ENCODE results near the gene IQCC. TPM values are rescaled to one million over a fixed set of nuclear protein-coding genes. Genes with fewer than 3 reads are reported as not detected.

Gene IQCC
- total RNA-seq, 4 donors from 2014 or later = 0.88 to 8.3 (median 2.6) TPM

GRCh38 chr1:32197837-32198236, 7.6 kb upstream of the IQCC start:
- TF ChIP-seq POLR2A (IDR thresholded peaks at IDR 0.05) (no peak), CTCF (IDR thresholded peaks at IDR 0.05) (no peak)
- Histone ChIP-seq H3K4me1 (peaks cover 0 to 26% (median 6%) of the 10 kb centered on the region in 4 donors), H3K9me3 (no peaks in the 10 kb centered on the region), H3K27ac (no peak overlapping the region), H3K4me3 (no peak overlapping the region), H3K27me3 (no peaks in the 10 kb centered on the region), H3K36me3 (peaks cover 0 to 55% (median 0%) of the 10 kb centered on the region in 3 donors)
- no peak for DNase-seq

GRCh38 chr1:32198237-32199042, 7.0 kb upstream of the IQCC start:
- no peaks in the 10 kb centered on the region for H3K27me3 ChIP-seq
- no peak overlapping the region for H3K27ac ChIP-seq
- DNase-seq = no peak

GRCh38 chr1:32199043-32199716, 6.3 kb upstream of the IQCC start:
- no peaks in the 10 kb centered on the region for H3K27me3 ChIP-seq
- H3K9me3 ChIP-seq = no peaks in the 10 kb centered on the region
- no peak overlapping the region for H3K4me3 ChIP-seq
- peak overlapping the region in 2 of 4 donors; percentile 73 to 76 for H3K27ac ChIP-seq
- no peak for TF ChIP-seq POLR2A (IDR thresholded peaks at IDR 0.05)
- TF ChIP-seq CTCF (IDR thresholded peaks at IDR 0.05) = no peak
- no peak for DNase-seq
- peaks cover 0 to 26% (median 6%) of the 10 kb centered on the region in 4 donors for H3K4me1 ChIP-seq
- peaks cover 0 to 41% (median 0%) of the 10 kb centered on the region in 3 donors for H3K36me3 ChIP-seq

More at GRCh38 chr1:32198237-32199042, 7.0 kb upstream of the IQCC start:
- Histone ChIP-seq H3K4me3 (no peak overlapping the region), H3K4me1 (peaks cover 0 to 26% (median 6%) of the 10 kb centered on the region in 4 donors), H3K36me3 (peaks cover 0 to 49% (median 0%) of the 10 kb centered on the region in 3 donors), H3K9me3 (no peaks in the 10 kb centered on the region)
- no peak for TF ChIP-seq CTCF (IDR thresholded peaks at IDR 0.05)
- no peak for TF ChIP-seq POLR2A (IDR thresholded peaks at IDR 0.05)

- DNase-seq = no peak
- Histone ChIP-seq H3K27me3 (no peaks in the 10 kb centered on the region), H3K9me3 (no peaks in the 10 kb centered on the region), H3K4me3 (peak overlapping the region in 1 of 4 donors; percentile 73), H3K27ac (peak overlapping the region; percentile 45 to 78 (median 74)), H3K4me1 (peaks cover 0 to 26% (median 6%) of the 10 kb centered on the region in 4 donors), H3K36me3 (peaks cover 0 to 36% (median 0%) of the 10 kb centered on the region in 3 donors)
- TF ChIP-seq CTCF (IDR thresholded peaks at IDR 0.05) (no peak), POLR2A (IDR thresholded peaks at IDR 0.05) (no peak)
Observed at GRCh38 chr1:32199717-32200072, 5.8 kb upstream of the IQCC start.

- H3K4me1 ChIP-seq = peaks cover 0 to 32% (median 9%) of the 10 kb centered on the region in 4 donors
- H3K36me3 ChIP-seq = peaks cover 0 to 29% (median 0%) of the 10 kb centered on the region in 3 donors
- H3K27me3 ChIP-seq = no peaks in the 10 kb centered on the region
- H3K27ac ChIP-seq = peak within 1 kb of the TSS; percentile 45 to 78 (median 74)
- peak within 1 kb of the TSS; percentile 37 to 73 (median 62) for H3K4me3 ChIP-seq
- TF ChIP-seq POLR2A (IDR thresholded peaks at IDR 0.05) = no peak
- no peak for TF ChIP-seq CTCF (IDR thresholded peaks at IDR 0.05)
- no peaks in the 10 kb centered on the region for H3K9me3 ChIP-seq
- DNase-seq = peak; percentile 63 to 74 (median 65)
Observed at GRCh38 chr1:32200226-32201010, 5.1 kb upstream of the IQCC start, which contains the start of gene CCDC28B. CCDC28B (plus strand) TSS chr1:32200595; CDS start chr1:32201936, 1,341 bp downstream.

Data from Peyer's patch (tissue), 4 donors.